SW 1271 (cell line): ENCODE measurements around the gene RIC8A.

Source experiments
- DNase-seq, 2 experiments: peaks; one replicate each; lab custom pipeline; 2025; lab: John Stamatoyannopoulos, UW

RIC8A gene

DNA sequence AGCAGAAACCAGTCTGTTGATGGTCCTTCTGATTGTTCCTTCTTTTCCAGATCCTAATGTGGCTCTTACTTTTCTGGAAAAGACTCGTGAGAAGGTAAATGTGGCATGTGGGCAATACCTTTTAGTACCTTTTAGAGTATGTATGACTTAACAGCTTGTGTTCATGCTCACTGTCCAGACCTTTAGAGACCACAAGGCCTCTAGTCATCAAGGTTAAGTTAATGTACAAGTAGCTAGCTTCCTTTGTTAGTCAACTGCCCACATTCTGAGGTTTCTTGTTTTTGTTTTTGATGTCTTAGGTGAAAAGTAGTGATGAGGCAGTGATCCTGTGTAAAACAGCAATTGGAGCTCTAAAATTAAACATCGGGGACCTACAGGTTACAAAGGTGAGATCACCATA, 36.9 kb downstream of the RIC8A start:
- no peak for DNase-seq

- DNase-seq: no peak
Measured at GRCh38 chr11:249062-249461, 41.6 kb downstream of the RIC8A start.

DNA sequence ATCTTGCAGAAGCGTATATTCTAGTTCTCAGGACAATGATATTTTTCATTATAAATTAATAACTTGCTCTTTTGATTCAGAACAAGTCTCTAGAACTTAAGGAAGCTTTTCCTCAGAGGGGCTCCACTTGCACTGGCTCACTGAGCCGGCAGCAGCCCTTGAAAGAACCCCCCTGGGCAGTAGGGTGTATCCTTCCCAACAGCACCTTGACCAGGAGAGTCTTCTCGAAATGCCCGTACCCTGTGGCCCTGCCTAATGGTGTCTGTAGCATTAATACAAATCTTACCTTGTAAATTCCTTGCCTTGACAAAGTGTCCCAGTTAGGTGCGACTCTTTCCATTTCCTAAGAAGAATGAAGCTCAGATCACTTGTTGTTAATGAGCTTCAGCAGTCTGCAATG, 42.8 kb downstream of the RIC8A start:
- DNase-seq: no peak

- DNase-seq: peak in 1 of 2 experiments; percentile 44
Measured at GRCh38 chr11:250740-251299, 43.3 kb downstream of the RIC8A start.

GRCh38 chr11:251550-251949, 44.0 kb downstream of the RIC8A start:
- DNase-seq: no peak

DNA sequence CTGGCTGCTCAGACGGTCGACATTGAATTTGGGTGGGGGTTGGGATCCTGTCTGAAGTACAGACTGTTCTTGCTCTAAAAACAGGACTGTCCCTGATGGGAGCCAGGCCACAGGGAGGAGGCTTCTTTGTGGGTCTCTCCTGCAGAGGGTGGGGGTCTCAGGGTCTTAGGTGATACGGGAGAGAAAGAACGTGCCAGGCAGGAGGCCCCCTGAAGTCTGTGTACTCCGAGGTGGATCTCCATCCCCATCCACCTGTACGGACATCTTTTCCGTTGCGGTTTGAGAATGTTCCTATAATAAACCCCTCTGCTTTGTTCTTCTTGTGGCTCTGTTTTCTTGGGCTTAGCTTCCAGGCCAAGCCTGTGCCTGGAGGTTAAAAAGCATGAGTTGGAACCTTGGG, 45.2 kb downstream of the RIC8A start:
- no peak for DNase-seq

DNA sequence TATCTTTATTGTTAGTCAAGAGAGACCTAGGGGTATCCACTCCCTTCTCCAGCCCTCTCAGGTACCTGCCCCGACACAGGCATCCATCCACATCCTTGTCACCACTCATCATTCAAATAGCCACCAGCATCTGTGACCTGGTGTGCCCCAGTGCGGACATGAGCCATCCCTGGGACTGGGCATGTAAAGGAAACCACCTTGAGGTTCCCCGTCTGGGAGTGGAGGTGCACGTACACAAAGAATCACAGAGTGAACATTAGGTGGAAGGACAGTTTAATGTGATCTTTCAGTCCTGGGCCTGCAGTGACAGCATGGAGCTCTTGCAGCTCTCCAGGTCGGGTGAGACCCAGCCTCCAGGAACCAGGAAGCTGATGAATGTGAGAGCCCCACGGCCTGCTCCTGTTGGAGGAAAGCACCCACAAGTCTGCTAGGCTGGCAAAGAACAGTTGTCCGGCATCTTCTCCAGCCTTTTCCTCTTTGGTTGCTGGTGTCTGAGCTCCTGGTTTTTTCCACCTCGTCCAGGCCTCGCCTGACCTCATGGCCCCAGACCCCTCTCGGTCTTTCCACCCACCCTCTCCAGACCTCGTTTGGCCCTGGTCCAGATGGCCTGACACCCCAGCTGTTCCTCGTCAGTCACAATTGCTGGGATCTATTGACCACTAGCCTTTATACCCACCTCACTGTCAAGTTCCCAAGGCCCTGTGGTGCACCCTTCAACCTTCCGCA, 45.8 kb downstream of the RIC8A start:
- no peak for DNase-seq

DNA sequence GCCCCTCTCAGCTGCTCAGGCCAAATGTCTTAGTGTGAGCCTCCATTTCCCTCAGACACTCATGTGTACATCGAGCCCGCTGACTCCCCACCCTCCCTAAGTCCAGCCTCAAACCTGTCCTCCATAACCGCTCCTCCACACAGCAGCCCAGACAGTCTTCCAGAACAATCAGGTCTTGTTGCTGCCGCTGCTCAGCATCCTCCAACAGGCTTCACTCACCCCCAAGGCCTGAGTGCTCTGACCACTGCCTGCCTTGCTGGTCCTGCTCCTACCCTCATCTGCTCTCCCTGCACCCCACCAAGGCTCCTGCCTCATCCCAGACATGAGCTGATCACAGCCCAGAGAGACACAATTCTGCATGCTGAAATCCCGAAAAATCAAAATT, 46.4 kb downstream of the RIC8A start:
- no peak for DNase-seq

DNA sequence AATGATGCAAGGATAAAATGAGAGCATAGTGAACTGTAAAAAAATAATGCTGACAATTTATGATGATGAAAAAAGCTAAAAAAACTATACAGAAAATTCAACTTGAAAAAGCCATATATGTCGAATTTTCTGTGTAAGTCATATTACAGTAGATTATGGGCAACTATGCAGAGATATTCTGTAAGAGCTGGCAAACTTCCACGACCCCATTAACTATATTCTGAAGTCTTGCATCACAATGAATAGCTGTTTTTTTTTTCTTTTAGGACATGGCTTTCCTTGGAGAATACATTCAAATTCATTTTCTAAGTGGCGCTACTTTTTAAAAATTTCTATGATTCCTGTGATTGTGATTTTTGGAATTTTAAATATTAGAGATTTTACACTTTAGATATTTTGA, 47.7 kb downstream of the RIC8A start:
- DNase-seq: no peak

DNA sequence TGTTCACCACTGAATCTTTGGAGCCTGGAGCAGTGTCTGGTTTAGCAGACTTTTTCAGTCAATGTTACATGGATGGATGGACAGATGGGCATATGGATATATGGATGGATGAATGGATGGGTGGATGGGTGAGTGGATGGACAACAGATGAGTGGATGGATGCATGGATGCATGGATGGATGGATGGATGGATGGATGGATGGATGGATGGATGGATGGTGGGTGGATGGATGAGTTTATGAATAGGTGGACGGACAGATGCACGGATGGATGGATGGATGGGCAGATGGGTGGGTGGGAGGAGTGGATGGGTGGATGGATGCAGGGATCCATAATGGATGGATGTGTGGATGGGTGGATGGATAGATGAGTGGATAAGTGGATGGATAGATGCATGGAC, 48.3 kb downstream of the RIC8A start:
- no peak for DNase-seq

- DNase-seq: no peak
Measured at GRCh38 chr11:256952-257737, 49.6 kb downstream of the RIC8A start.

DNA sequence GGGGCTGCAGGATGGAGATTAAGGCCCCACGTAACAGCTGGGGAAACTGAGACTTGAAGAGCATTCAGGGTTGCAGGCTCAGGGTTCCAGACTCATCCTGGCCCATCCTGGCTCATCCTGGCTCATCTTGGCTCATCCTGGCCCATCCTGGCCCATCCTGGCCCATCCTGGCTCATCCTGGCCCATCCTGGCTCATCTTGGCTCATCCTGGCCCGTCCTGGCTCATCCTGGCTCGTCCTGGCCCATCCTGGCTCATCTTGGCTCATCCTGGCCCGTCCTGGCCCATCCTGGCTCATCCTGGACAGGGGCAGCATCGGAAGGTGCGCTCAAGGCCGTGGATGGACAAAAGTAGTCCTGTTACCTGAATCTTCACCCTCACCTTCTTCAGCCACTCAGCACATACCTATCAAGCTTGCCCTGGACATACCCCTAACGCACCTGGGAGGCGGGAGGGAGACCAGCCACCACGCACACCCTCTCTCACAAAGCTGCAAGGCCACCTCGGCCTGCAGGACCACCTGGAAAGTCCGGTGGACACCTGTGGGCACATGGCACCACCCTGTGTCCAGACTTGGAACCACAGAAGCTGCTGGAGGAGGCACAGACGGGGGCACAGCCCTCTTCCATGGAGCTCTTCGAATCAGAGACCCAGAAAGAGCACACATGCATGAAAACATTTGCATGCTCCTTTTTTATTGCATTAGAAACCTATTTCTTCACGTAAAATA, 50.4 kb downstream of the RIC8A start:
- DNase-seq: no peak

GRCh38 chr11:259413-259812, 51.9 kb downstream of the RIC8A start:
- no peak for DNase-seq

- DNase-seq: no peak
Measured at GRCh38 chr11:261624-262023, 54.1 kb downstream of the RIC8A start.
